Measurements from ENCODE around the gene MAGEB3.

- no peak for TF ChIP-seq CTCF (IDR thresholded peaks at IDR 0.05; ENCODE audit: low read length)
- no peak for TF ChIP-seq EZH2 (optimal IDR thresholded peaks at IDR 0.05; ENCODE audit: low read depth, low read length)
- no peak for TF ChIP-seq EZH2phosphoT487 (IDR thresholded peaks at IDR 0.05; ENCODE audit: low read length)
Measured at GRCh38 chrX:30220661-30221060, 9.8 kb upstream of the MAGEB3 start.

All from MM.1S (cell line).